IMR-90 (cell line): ENCODE data around the gene RUFY4. TPM values are rescaled to one million over a fixed set of nuclear protein-coding genes. Genes with fewer than 3 reads are reported as not detected.

ENCODE experiments used
- ATAC-seq: fragments of 200-7000 bp; cut with Tn5 transposase; 2 replicates; pipeline ENCODE4 v1.9.1; 2020; ENCODE audit warnings: low read depth, mild to moderate bottlenecking, moderate library complexity
- BruUV-seq: library from RNA; stranded (reverse); fragments of 400-500 nt; replicated peaks from 2 replicates; lab custom pipeline; 2021; lab: Mats Ljungman, UMichigan
- CTCF ChIA-PET: fragments of 300-600 bp; formaldehyde crosslinking; extraction: SDS; loops from one replicate; lab custom pipeline; 2021; ENCODE audit warnings: antibody characterized with exemption; lab: Yijun Ruan, JAX
- POLR2A ChIA-PET: fragments of 300-600 bp; sonication (Branson Sonifier 250); formaldehyde crosslinking; loops from one replicate; lab custom pipeline; 2022; ENCODE audit warnings: antibody characterized with exemption; ENCODE audit not compliant: unreplicated experiment; lab: Charles Lee
- DNase-seq: peaks from one replicate; pipeline ENCODE4 v3.0.0; 2013
- H2AFZ ChIP-seq: replicated peaks from 2 replicates; pipeline ENCODE3; 2013; ENCODE audit warnings: low read length, mild to moderate bottlenecking; ENCODE audit not compliant: poor library complexity
- H2AK5ac ChIP-seq: 2 replicates; pipeline ENCODE4 v1.6.1; 2013; ENCODE audit warnings: low read depth, low read length, inconsistent platforms
- H2AK9ac ChIP-seq: replicated peaks from 2 replicates; pipeline ENCODE3; 2013; ENCODE audit warnings: mild to moderate bottlenecking, low read depth, low read length, moderate library complexity; ENCODE audit not compliant: poor library complexity
- H2BK120ac ChIP-seq: 2 replicates; pipeline ENCODE4 v1.6.1; 2013; ENCODE audit warnings: low read depth, low read length, inconsistent platforms
- H2BK15ac ChIP-seq: 3 replicates; pipeline ENCODE4 v1.6.1; 2013; ENCODE audit warnings: low read depth, low read length, inconsistent platforms
- H2BK20ac ChIP-seq: 2 replicates; pipeline ENCODE4 v1.6.1; 2013; ENCODE audit warnings: low read depth, mild to moderate bottlenecking, inconsistent platforms, low read length, moderate library complexity
- H2BK5ac ChIP-seq: 2 replicates; pipeline ENCODE4 v1.6.1; 2013; ENCODE audit warnings: mild to moderate bottlenecking, low read depth, low read length, inconsistent platforms; ENCODE audit not compliant: poor library complexity, severe bottlenecking
- H3K14ac ChIP-seq: replicated peaks from 2 replicates; pipeline ENCODE4 v1.6.1; 2013; ENCODE audit warnings: low read depth, low read length, inconsistent platforms
- H3K18ac ChIP-seq: 2 replicates; pipeline ENCODE4 v1.6.1; 2013; ENCODE audit warnings: low read depth, low read length, control low read depth
- H3K23ac ChIP-seq: 2 replicates; pipeline ENCODE4 v1.6.1; 2013; ENCODE audit warnings: low read depth, low read length, inconsistent platforms
- H3K27ac ChIP-seq: 2 replicates; pipeline ENCODE4 v1.5.1; 2013; ENCODE audit warnings: mild to moderate bottlenecking, control low read depth, low read length; ENCODE audit not compliant: insufficient read depth
- H3K27me3 ChIP-seq: 2 replicates; pipeline ENCODE4 v1.6.1; 2013; ENCODE audit warnings: low read length; ENCODE audit not compliant: control insufficient read depth, insufficient read depth
- H3K36me3 ChIP-seq: 2 replicates; pipeline ENCODE4 v1.6.1; 2013; ENCODE audit warnings: low read length, mixed read lengths; ENCODE audit not compliant: control insufficient read depth, insufficient read depth
- H3K4ac ChIP-seq: 2 replicates; pipeline ENCODE4 v1.6.1; 2013; ENCODE audit warnings: low read depth, low read length, inconsistent platforms
- H3K4me1 ChIP-seq: 2 replicates; pipeline ENCODE4 v1.6.1; 2013; ENCODE audit warnings: low read length, mixed read lengths; ENCODE audit not compliant: control insufficient read depth, insufficient read depth
- H3K4me2 ChIP-seq: 2 replicates; pipeline ENCODE4 v1.6.1; 2013; ENCODE audit warnings: low read depth, mild to moderate bottlenecking, control low read depth, low read length, moderate library complexity
- H3K4me3 ChIP-seq: 2 replicates; pipeline ENCODE4 v1.5.1; 2013; ENCODE audit warnings: low read depth, mild to moderate bottlenecking, control low read depth, low read length, moderate library complexity; ENCODE audit not compliant: insufficient read depth
- H3K56ac ChIP-seq: 2 replicates; pipeline ENCODE4 v1.6.1; 2013; ENCODE audit warnings: low read length, inconsistent platforms; ENCODE audit not compliant: insufficient read depth; ENCODE audit errors: extremely low read depth
- H3K79me1 ChIP-seq, 2 experiments: 2 replicates each; pipeline ENCODE4 v1.6.1; 2013; ENCODE audit warnings: low read length in 2 of 2, inconsistent platforms in 1 of 2, low read depth in 1 of 2
- H3K9ac ChIP-seq: 2 replicates; pipeline ENCODE4 v1.6.1; 2013; ENCODE audit warnings: low read depth, low read length, control low read depth
- H3K9me1 ChIP-seq: 2 replicates; pipeline ENCODE4 v1.6.1; 2013; ENCODE audit warnings: low read length, inconsistent platforms; ENCODE audit not compliant: insufficient read depth
- H3K9me3 ChIP-seq: 2 replicates; pipeline ENCODE4 v1.6.1; 2013; ENCODE audit warnings: low read length; ENCODE audit not compliant: control insufficient read depth, insufficient read depth
- H4K20me1 ChIP-seq: 2 replicates; pipeline ENCODE4 v1.6.1; 2013; ENCODE audit warnings: low read length, inconsistent platforms; ENCODE audit not compliant: insufficient read depth
- H4K5ac ChIP-seq: 2 replicates; pipeline ENCODE4 v1.6.1; 2013; ENCODE audit warnings: mild to moderate bottlenecking, low read depth, low read length, control low read depth
- H4K8ac ChIP-seq, 2 experiments: 2 replicates each; pipeline ENCODE4 v1.6.1; 2013; ENCODE audit warnings: low read depth in 2 of 2, low read length in 2 of 2, control low read depth in 1 of 2, inconsistent platforms in 1 of 2
- H4K91ac ChIP-seq: 2 replicates; pipeline ENCODE4 v1.6.1; 2013; ENCODE audit warnings: low read depth, low read length, inconsistent platforms; ENCODE audit not compliant: insufficient read depth
- BHLHE40 ChIP-seq: fragments of 150-350 bp; IDR thresholded peaks from 2 replicates; pipeline ENCODE4 v1.6.1; 2016; ENCODE audit warnings: mild to moderate bottlenecking, low read depth, low read length
- CEBPB ChIP-seq: IDR thresholded peaks from 2 replicates; pipeline ENCODE4 v1.6.1; 2012; ENCODE audit warnings: low read depth, low read length, improper control_type of control experiment
- CHD1 ChIP-seq: IDR thresholded peaks from 2 replicates; pipeline ENCODE4 v1.6.1; 2012; ENCODE audit warnings: low read depth, low read length, improper control_type of control experiment
- CTCF ChIP-seq: conservative IDR thresholded peaks from 2 replicates; pipeline ENCODE4 v1.5.1; 2012; ENCODE audit warnings: mild to moderate bottlenecking, low read depth, low read length, improper control_type of control experiment
- ELK1 ChIP-seq: fragments of 150-350 bp; IDR thresholded peaks from 2 replicates; pipeline ENCODE4 v1.6.1; 2016; ENCODE audit warnings: low read depth, mild to moderate bottlenecking, low read length, moderate library complexity, borderline replicate concordance
- FOS ChIP-seq: fragments of 150-350 bp; IDR thresholded peaks from 2 replicates; pipeline ENCODE4 v1.6.1; 2016; ENCODE audit warnings: low read depth, low read length
- MAFK ChIP-seq: IDR thresholded peaks from 2 replicates; pipeline ENCODE4 v1.6.1; 2012; ENCODE audit warnings: low read depth, low read length, improper control_type of control experiment
- MAZ ChIP-seq: IDR thresholded peaks from 2 replicates; pipeline ENCODE4 v1.6.1; 2012; ENCODE audit warnings: low read depth, mild to moderate bottlenecking, low read length, improper control_type of control experiment, moderate library complexity, borderline replicate concordance
- MXI1 ChIP-seq: IDR thresholded peaks from 2 replicates; pipeline ENCODE4 v1.6.1; 2012; ENCODE audit warnings: low read depth, mild to moderate bottlenecking, low read length, moderate library complexity, borderline replicate concordance
- NFE2L2 ChIP-seq: fragments of 150-350 bp; IDR thresholded peaks from 2 replicates; pipeline ENCODE4 v1.6.1; 2016; ENCODE audit warnings: low read depth, mild to moderate bottlenecking, low read length
- POLR2A ChIP-seq: IDR thresholded peaks from 2 replicates; pipeline ENCODE4 v1.6.1; 2012; ENCODE audit warnings: mild to moderate bottlenecking, low read depth, low read length
- RAD21 ChIP-seq: IDR thresholded peaks from 2 replicates; pipeline ENCODE4 v1.6.1; 2012; ENCODE audit warnings: low read length, improper control_type of control experiment
- RCOR1 ChIP-seq: IDR thresholded peaks from 2 replicates; pipeline ENCODE4 v1.6.1; 2012; ENCODE audit warnings: mild to moderate bottlenecking, low read length, improper control_type of control experiment; ENCODE audit not compliant: insufficient replicate concordance
- RFX5 ChIP-seq: IDR thresholded peaks from 2 replicates; pipeline ENCODE4 v1.8.0; 2012; ENCODE audit warnings: low read depth, mild to moderate bottlenecking, low read length, moderate library complexity
- SMC3 ChIP-seq: fragments of 150-350 bp; IDR thresholded peaks from 2 replicates; pipeline ENCODE4 v1.6.1; 2016; ENCODE audit warnings: low read depth, mild to moderate bottlenecking, antibody characterized with exemption, low read length, moderate library complexity
- USF2 ChIP-seq: fragments of 150-350 bp; IDR thresholded peaks from 2 replicates; pipeline ENCODE4 v1.6.1; 2017; ENCODE audit warnings: mild to moderate bottlenecking, antibody characterized with exemption, low read length, low read depth
- WGBS, 2 experiments: methylation state at CpG; one replicate each; pipeline versions ENCODE4 v1.1.5 to v1.1.7; 2013; ENCODE audit warnings: missing lambda C conversion rate in 2 of 2; ENCODE audit not compliant: insufficient read length in 1 of 2; ENCODE audit errors: extremely low coverage in 2 of 2; 5-methylcytosine and 5-hydroxymethylcytosine counted together
- dilution Hi-C: fragments of 300-500 bp; cut with HindIII; formaldehyde crosslinking; loops from one replicate; pipeline ENCODE4 v1.14.3; 2018; ENCODE audit warnings: low sequenced_read_pairs; ENCODE audit not compliant: unreplicated experiment
- in situ Hi-C: fragments of 300-500 bp; cut with MboI; formaldehyde crosslinking; loops from 3 replicates; pipeline ENCODE4 v1.14.3; 2019; ENCODE audit warnings: low sequenced_read_pairs, inconsistent platforms, mixed read lengths
- intact Hi-C: fragments of 100-400 bp; cut with micrococcal nuclease; formaldehyde crosslinking; loops from 2 replicates; pipeline ENCODE4 v1.10.0; 2022
- polyA plus RNA-seq, 3 experiments: library from polyadenylated mRNA; depleted of rRNA; stranded (reverse); fragments of >200 nt; gene quantifications; 2 replicates each; pipeline ENCODE4 v1.2.3, GENCODE V29; 2012; ENCODE audit warnings: low replicate concordance in 1 of 3
- total RNA-seq: library from RNA; depleted of rRNA; stranded (reverse); fragments of >200 nt; gene quantifications from 2 replicates; pipeline ENCODE4 v1.2.3, GENCODE V29; 2012

Gene RUFY4
- total and polyA plus RNA-seq, 2 of the 4 experiments (the other 2 are of a cell fraction): not detected

- H2BK5ac ChIP-seq: no peak overlapping the region
- no peak overlapping the region for H3K27ac ChIP-seq
- H3K27me3 ChIP-seq: peaks cover 48% of the 10 kb centered on the region
- no peak overlapping the region for H2AFZ ChIP-seq
- H4K5ac ChIP-seq: no peak overlapping the region
- BruUV-seq: no TSS peak
- H4K8ac ChIP-seq: no peak overlapping the region
- H3K4me3 ChIP-seq: no peak overlapping the region
- dilution Hi-C loops: no loop called here
- no peak overlapping the region for H3K56ac ChIP-seq
- no peak overlapping the region for H3K14ac ChIP-seq
- CTCF ChIA-PET: no interaction called here
- WGBS, 2 experiments: no CpG with 5 or more reads among the region's 1 CpG
- intact Hi-C loops: no loop called here
- H4K20me1 ChIP-seq: 0 out of 2 replicates have a peak, but pooled peaks cover 3% of the 10 kb centered on the region
- H2BK15ac ChIP-seq: no peak overlapping the region
- ATAC-seq (no peak), DNase-seq (no peak)
- H3K4me2 ChIP-seq: no peak overlapping the region
- no peak overlapping the region for H2BK20ac ChIP-seq
- H3K9me3 ChIP-seq: peaks cover 10% of the 10 kb centered on the region; the same call in 1 of the 2 replicates
- no peak overlapping the region for H3K18ac ChIP-seq
- no peaks in the 10 kb centered on the region for H3K4me1 ChIP-seq
- no peaks in the 10 kb centered on the region for H3K36me3 ChIP-seq
- H2BK120ac ChIP-seq: no peak overlapping the region
- no peak overlapping the region for H3K4ac ChIP-seq
- H3K79me1 ChIP-seq: no peaks in the 10 kb centered on the region
- H3K23ac ChIP-seq: no peak overlapping the region
- TF ChIP-seq POLR2A (no peak), RFX5 (no peak), MXI1 (no peak), FOS (no peak), CTCF (no peak), RCOR1 (no peak), MAFK (no peak), NFE2L2 (no peak), CEBPB (no peak), BHLHE40 (no peak), SMC3 (no peak), RAD21 (no peak), CHD1 (no peak), USF2 (no peak), MAZ (no peak), ELK1 (no peak)
- H4K91ac ChIP-seq: no peak overlapping the region
- H2AK5ac ChIP-seq: no peak overlapping the region
- in situ Hi-C loops: no loop called here
- no peak overlapping the region for H2AK9ac ChIP-seq
- no peak overlapping the region for H3K9ac ChIP-seq
- 0 out of 2 replicates have a peak, but pooled peaks cover 8% of the 10 kb centered on the region for H3K9me1 ChIP-seq
- POLR2A ChIA-PET: no interaction called here
Observed at GRCh38 chr2:218043100-218043499, 26.0 kb upstream of the RUFY4 start.
